ENCODE data around the gene BPIFA2. TPM values are rescaled to one million over a fixed set of nuclear protein-coding genes. Genes with fewer than 3 reads are reported as not detected.

Gene BPIFA2
- total RNA-seq, 2 experiments from 2014 or later = not detected

DNA sequence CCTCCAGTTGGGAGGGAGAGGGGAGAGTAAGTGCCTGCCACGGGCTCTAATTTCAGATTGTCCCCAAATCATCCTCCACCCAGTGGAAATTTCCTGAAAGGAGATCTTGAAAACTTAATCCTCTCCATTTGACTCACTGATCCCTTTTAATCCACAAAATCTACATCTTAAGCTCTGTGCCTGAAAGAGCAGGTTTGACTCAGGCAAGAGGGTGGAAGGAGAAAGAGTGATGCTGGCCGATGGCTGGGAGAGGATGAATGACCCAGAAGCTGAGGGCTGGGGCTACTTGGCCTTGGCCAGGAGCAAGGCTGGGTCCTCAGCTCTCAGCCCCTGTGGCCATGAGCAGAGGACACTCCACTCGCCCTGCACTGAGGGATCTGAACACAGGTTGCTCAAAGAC lies 8.1 kb downstream of the BPIFA2 start:
- Mint-ChIP-seq H3K36me3 (ENCODE audit: low read depth) (no peaks in the 10 kb centered on the region), H3K9me3 (peaks cover 1% of the 10 kb centered on the region), H3K4me3 (no peak overlapping the region), H3K27ac (no peak overlapping the region), H3K4me1 (ENCODE audit: low read depth) (no peaks in the 10 kb centered on the region), H3K27me3 (no peaks in the 10 kb centered on the region)
- TF ChIP-seq, protein P1, sequence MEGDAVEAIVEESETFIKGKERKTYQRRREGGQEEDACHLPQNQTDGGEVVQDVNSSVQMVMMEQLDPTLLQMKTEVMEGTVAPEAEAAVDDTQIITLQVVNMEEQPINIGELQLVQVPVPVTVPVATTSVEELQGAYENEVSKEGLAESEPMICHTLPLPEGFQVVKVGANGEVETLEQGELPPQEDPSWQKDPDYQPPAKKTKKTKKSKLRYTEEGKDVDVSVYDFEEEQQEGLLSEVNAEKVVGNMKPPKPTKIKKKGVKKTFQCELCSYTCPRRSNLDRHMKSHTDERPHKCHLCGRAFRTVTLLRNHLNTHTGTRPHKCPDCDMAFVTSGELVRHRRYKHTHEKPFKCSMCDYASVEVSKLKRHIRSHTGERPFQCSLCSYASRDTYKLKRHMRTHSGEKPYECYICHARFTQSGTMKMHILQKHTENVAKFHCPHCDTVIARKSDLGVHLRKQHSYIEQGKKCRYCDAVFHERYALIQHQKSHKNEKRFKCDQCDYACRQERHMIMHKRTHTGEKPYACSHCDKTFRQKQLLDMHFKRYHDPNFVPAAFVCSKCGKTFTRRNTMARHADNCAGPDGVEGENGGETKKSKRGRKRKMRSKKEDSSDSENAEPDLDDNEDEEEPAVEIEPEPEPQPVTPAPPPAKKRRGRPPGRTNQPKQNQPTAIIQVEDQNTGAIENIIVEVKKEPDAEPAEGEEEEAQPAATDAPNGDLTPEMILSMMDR (IDR thresholded peaks at IDR 0.05) = no peak
- DNase-seq (no peak), ATAC-seq (no peak)
- POLR2A ChIA-PET = interaction anchor here (1.1 kb wide), 1 partner anchor 84 kb away, joined by 3 read pairs; no protein-coding TSS in a partner anchor
- intact Hi-C loops (cut with micrococcal nuclease) = no loop called here
- CTCF ChIA-PET = no interaction called here

DNA sequence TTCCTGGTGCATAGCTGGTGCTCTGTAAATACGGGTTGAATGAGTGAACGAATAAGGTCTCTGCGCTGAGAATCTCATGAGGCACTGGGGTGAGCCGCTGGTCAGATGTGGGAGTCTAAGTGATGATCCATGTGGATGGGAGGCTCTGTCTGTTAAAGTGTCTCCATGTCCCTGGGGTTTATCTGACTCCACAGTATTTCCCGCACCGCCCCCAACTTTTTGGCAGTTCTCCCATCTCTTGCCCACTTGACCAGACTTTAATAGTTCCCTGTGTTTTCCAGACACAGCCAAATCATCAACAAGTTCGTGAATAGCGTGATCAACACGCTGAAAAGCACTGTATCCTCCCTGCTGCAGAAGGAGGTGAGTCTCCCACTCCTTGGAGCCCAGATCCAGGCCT lies 9.9 kb downstream of the BPIFA2 start:
- H3K9me3 Mint-ChIP-seq = no peaks in the 10 kb centered on the region

DNA sequence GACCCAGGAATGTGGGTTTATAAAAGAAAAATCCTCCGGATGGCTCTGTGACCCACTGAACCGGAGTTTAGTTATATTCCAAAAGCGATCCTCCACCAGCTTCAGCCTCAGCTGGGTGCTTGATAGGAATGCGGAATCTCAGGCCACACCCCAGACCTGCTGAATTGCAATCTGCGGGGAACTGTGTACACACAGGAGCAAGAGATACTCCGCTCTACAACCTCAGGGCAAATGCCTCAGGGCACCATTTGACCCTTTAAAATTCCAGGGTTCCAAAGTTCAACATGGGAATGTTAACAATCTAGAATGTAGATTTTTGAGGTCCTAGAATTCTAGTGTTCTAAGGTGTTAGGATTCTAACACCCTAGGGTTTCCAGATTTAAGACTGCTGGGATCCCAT lies 10.8 kb downstream of the BPIFA2 start:
- CTCF ChIA-PET = interaction anchor here (1.1 kb wide), 1 partner anchor 10 kb away, joined by 3 read pairs; no protein-coding TSS in a partner anchor
- DNase-seq (no peak), ATAC-seq (no peak)
- TF ChIP-seq, protein P1 (IDR thresholded peaks at IDR 0.05) = no peak
- Mint-ChIP-seq H3K4me1 (ENCODE audit: low read depth) (no peaks in the 10 kb centered on the region), H3K4me3 (no peak overlapping the region), H3K27ac (no peak overlapping the region), H3K9me3 (no peaks in the 10 kb centered on the region), H3K36me3 (ENCODE audit: low read depth) (no peaks in the 10 kb centered on the region), H3K27me3 (no peaks in the 10 kb centered on the region)
- intact Hi-C loops (cut with micrococcal nuclease) = no loop called here
- POLR2A ChIA-PET = no interaction called here

More for the DNA sequence above, 9.9 kb downstream of the BPIFA2 start:
- DNase-seq (no peak), ATAC-seq (no peak)
- Mint-ChIP-seq H3K27ac (no peak overlapping the region), H3K36me3 (ENCODE audit: low read depth) (no peaks in the 10 kb centered on the region), H3K27me3 (no peaks in the 10 kb centered on the region), H3K4me3 (no peak overlapping the region), H3K4me1 (ENCODE audit: low read depth) (no peaks in the 10 kb centered on the region)
- ChIA-PET POLR2A (no interaction called here), CTCF (interaction anchor here (0.6 to 1.1 kb wide), 2 partner anchors 9 to 101 kb away, joined by 3 read pairs; no protein-coding TSS in a partner anchor)
- TF ChIP-seq, protein P1 (IDR thresholded peaks at IDR 0.05) = no peak
- intact Hi-C loops (cut with micrococcal nuclease) = no loop called here

DNA sequence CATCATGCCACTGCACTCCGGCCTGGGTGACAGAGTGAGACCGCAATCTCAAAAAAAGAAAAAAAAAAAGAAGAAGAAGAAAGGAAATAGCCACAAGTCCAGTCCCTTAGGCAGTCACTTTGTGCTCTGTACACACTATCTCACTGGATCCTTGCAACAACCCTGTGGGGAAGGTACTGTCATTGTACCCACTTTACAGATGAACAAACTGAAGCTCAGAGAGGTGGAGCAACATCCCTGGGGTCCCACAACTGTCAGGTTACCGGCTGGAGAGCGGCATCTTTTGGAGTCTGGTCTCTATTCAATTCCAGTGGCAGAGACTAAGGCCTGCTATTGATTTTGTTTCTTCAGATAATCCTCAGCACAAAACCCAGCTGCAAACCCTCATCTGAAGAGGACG lies 12.2 kb downstream of the BPIFA2 start:
- H3K27me3 Mint-ChIP-seq = no peaks in the 10 kb centered on the region
- DNase-seq = no peak
- H3K4me1 Mint-ChIP-seq (ENCODE audit: low read depth) = no peaks in the 10 kb centered on the region
- no peak for ATAC-seq
- no peaks in the 10 kb centered on the region for H3K9me3 Mint-ChIP-seq
- POLR2A ChIA-PET = no interaction called here
- TF ChIP-seq, protein P1 (IDR thresholded peaks at IDR 0.05) = no peak
- CTCF ChIA-PET = no interaction called here
- no peak overlapping the region for H3K27ac Mint-ChIP-seq
- no peak overlapping the region for H3K4me3 Mint-ChIP-seq
- H3K36me3 Mint-ChIP-seq (ENCODE audit: low read depth) = no peaks in the 10 kb centered on the region
- intact Hi-C loops (cut with micrococcal nuclease) = no loop called here

DNA sequence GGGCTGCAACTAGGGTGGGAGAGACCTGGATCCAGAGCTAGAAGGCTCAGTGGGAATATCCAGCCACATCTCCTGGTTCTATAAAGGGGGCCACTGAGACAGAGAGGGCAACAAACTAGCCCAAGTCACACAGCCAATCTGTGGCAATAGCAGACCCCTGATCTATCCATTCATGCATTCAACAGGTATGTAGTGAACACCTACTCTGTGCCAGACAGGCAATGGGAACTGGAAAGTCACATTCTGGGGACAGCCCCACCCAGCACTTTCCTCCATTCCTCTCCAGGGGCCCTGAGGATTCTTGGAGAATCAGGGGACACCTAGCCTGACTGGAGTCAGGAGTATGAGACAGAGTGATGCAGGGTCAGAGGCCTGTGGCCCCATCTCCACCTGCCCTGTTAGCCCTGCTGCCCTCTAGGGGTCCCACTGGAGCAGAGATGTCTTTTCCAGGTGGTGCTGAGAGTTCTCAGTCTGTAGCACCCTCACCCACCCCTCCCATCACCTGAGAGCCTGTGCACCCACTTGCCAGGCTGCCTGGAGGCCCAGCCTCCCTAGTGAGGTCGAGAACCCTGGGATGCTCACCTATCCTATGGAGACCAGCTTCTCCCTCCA lies 13.6 kb downstream of the BPIFA2 start:
- no peaks in the 10 kb centered on the region for H3K4me1 Mint-ChIP-seq (ENCODE audit: low read depth)
- ATAC-seq = no peak
- H3K4me3 Mint-ChIP-seq = no peak overlapping the region
- ChIA-PET CTCF (no interaction called here), POLR2A (no interaction called here)
- H3K27ac Mint-ChIP-seq = no peak overlapping the region
- intact Hi-C loops (cut with micrococcal nuclease) = no loop called here
- H3K9me3 Mint-ChIP-seq = no peaks in the 10 kb centered on the region
- no peaks in the 10 kb centered on the region for H3K27me3 Mint-ChIP-seq
- TF ChIP-seq, protein P1 (IDR thresholded peaks at IDR 0.05) = no peak
- H3K36me3 Mint-ChIP-seq (ENCODE audit: low read depth) = no peaks in the 10 kb centered on the region
- DNase-seq = no peak

Measured in activated CD8-positive, alpha-beta T cell treated with anti-CD3 and anti-CD28 coated beads for 36 hours (primary cell).